Measurements from ENCODE around the gene DIRAS1. TPM values are rescaled to one million over a fixed set of nuclear protein-coding genes. Genes with fewer than 3 reads are reported as not detected.

Gene DIRAS1
- total and polyA plus RNA-seq, 2 of the 4 experiments (the other 2 are of a cell fraction), result 1.4 to 10.3 TPM

DNA sequence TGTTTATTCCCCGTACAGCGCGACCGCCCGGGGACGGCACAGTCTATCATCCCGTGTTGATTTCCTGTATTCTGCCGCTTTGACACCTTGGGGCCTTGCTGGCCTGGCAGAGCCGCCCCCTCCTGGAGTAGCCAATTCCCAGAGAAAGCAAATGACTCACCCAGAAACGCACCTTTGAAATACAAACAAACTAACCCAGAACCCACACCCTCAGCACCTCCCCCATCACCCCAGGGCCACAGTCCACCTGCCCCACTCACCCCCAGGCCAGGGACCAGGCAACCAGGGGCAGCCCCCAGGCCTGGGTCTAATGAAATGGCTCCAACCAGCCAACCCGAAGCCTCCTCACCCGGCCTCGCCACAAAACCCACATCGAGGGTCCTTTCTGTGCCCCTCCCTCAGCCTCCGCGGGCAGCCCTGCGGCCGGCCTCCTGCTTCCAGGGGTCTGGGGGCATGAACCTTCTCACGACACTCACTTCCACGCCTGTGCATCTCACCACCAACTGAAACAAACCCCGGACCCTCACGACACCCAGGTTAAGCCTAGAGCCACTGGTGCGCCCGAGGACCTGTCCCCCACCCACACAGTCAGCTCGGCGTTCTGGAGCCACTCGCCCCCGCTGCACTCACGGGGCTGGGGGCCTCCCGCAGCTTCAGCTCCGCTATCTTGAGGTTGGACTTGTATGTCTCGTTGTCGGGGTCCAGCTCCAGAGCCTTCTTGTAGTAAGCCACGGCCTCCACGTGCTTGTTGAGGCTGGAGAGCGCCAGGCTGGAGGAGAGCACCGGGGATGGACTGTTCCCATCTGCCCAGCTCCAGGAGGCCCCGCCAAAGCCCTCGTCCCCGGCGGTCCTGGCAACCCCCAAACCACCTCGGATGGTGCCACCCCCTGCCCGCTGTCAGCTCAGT lies 41.0 kb upstream of the DIRAS1 start:
- H3K18ac ChIP-seq (ENCODE audit: low read depth, low read length), result no peak overlapping the region
- H3K4ac ChIP-seq (ENCODE audit: low read depth, low read length), result no peak overlapping the region
- no peak overlapping the region for H2AK9ac ChIP-seq (replicated peaks; ENCODE audit: low read depth, low read length, poor library complexity)
- H3K23ac ChIP-seq (ENCODE audit: low read depth, low read length), result no peak overlapping the region
- no peak overlapping the region for H3K4me2 ChIP-seq (ENCODE audit: low read depth, low read length)
- H3K9me1 ChIP-seq (ENCODE audit: insufficient read depth, low read length), result no peaks in the 10 kb centered on the region; the same call in 1 of the 2 replicates
- H3K56ac ChIP-seq (ENCODE audit: extremely low read depth, insufficient read depth, low read length), result no peak overlapping the region
- no peak overlapping the region for H4K5ac ChIP-seq (ENCODE audit: low read depth, low read length)
- CTCF ChIA-PET, result no interaction called here
- H2BK120ac ChIP-seq (ENCODE audit: low read depth, low read length), result no peak overlapping the region
- BruUV-seq (replicated peaks), result no TSS peak
- intact Hi-C loops (cut with micrococcal nuclease), result no loop called here
- TF ChIP-seq MAFK (IDR thresholded peaks at IDR 0.05; ENCODE audit: low read depth, low read length), result no peak
- TF ChIP-seq, protein P1, sequence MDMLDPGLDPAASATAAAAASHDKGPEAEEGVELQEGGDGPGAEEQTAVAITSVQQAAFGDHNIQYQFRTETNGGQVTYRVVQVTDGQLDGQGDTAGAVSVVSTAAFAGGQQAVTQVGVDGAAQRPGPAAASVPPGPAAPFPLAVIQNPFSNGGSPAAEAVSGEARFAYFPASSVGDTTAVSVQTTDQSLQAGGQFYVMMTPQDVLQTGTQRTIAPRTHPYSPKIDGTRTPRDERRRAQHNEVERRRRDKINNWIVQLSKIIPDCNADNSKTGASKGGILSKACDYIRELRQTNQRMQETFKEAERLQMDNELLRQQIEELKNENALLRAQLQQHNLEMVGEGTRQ (IDR thresholded peaks at IDR 0.05; ENCODE audit: low read depth, low read length), result no peak
- WGBS, 2 experiments (ENCODE audit: extremely low coverage in 2 of 2, insufficient read length in 1 of 2), result 90% methylated on average over 18 of the region's 43 CpGs; no CpG with 5 or more reads in 1 of the 2 experiments
- no peak overlapping the region for H2BK20ac ChIP-seq (ENCODE audit: low read depth, low read length)
- H4K91ac ChIP-seq (ENCODE audit: insufficient read depth, low read depth, low read length), result no peak overlapping the region
- no peak overlapping the region for H2AFZ ChIP-seq (replicated peaks; ENCODE audit: low read length, poor library complexity)
- ATAC-seq (ENCODE audit: low read depth), result no peak
- peaks cover 0 to 16% of the 10 kb centered on the region in 2 experiments; a peak in 3 of 4 replicates for H3K79me1 ChIP-seq (ENCODE audit: low read depth in 1 of 2, low read length in 2 of 2)
- no peak for DNase-seq
- H2AK5ac ChIP-seq (ENCODE audit: low read depth, low read length), result no peak overlapping the region
- no peaks in the 10 kb centered on the region for H3K27me3 ChIP-seq (ENCODE audit: control insufficient read depth, insufficient read depth, low read length)
- in situ Hi-C loops (cut with MboI; ENCODE audit: low sequenced_read_pairs), result no loop called here
- POLR2A ChIA-PET (ENCODE audit: unreplicated experiment), result no interaction called here
- no peak overlapping the region for H3K4me3 ChIP-seq (ENCODE audit: insufficient read depth, low read depth, low read length)
- H2BK15ac ChIP-seq (ENCODE audit: low read depth, low read length), result no peak overlapping the region
- H3K4me1 ChIP-seq (ENCODE audit: control insufficient read depth, insufficient read depth, low read length), result no peaks in the 10 kb centered on the region
- no peak overlapping the region for H3K14ac ChIP-seq (replicated peaks; ENCODE audit: low read depth, low read length)
- no peak overlapping the region for H3K27ac ChIP-seq (ENCODE audit: insufficient read depth, low read length)
- peaks cover 74% of the 10 kb centered on the region for H3K36me3 ChIP-seq (ENCODE audit: control insufficient read depth, insufficient read depth, low read length)
- no peak overlapping the region for H2BK5ac ChIP-seq (ENCODE audit: low read depth, low read length, poor library complexity, severe bottlenecking)
- dilution Hi-C loops (cut with HindIII; ENCODE audit: low sequenced_read_pairs, unreplicated experiment), result no loop called here
- H3K9me3 ChIP-seq (ENCODE audit: control insufficient read depth, insufficient read depth, low read length), result no peaks in the 10 kb centered on the region
- H3K9ac ChIP-seq (ENCODE audit: low read depth, low read length), result no peak overlapping the region
- peaks cover 3% of the 10 kb centered on the region for H4K20me1 ChIP-seq (ENCODE audit: insufficient read depth, low read length)
- no peak overlapping the region for H4K8ac ChIP-seq (ENCODE audit: low read depth in 2 of 2, low read length in 2 of 2)
